ENCODE measurements around the gene PCDHGB3. TPM values are rescaled to one million over a fixed set of nuclear protein-coding genes. Genes with fewer than 3 reads are reported as not detected.

The PCDHGB3 gene
- 0.29 TPM for polyA plus RNA-seq (2013, experiment 1 of 2)
- polyA plus RNA-seq (2013, experiment 2 of 2) = 0.15 TPM

- no CpG with 5 or more reads among the region's 32 CpGs for WGBS (ENCODE audit: extremely low coverage, insufficient coverage, low lambda C conversion rate)
- Histone ChIP-seq H3K4me1 (ENCODE audit: control insufficient read depth, low read depth, low read length) (no peaks in the 10 kb centered on the region), H3K18ac (ENCODE audit: low read length) (no peak within 1 kb of the TSS), H2BK5ac (ENCODE audit: low read length) (no peak within 1 kb of the TSS), H2AK5ac (ENCODE audit: low read length) (no peak within 1 kb of the TSS), H3K79me2 (ENCODE audit: control insufficient read depth, insufficient read depth, low read length) (no peaks in the 10 kb centered on the region), H3K4me2 (ENCODE audit: low read length) (no peak within 1 kb of the TSS), H3K27ac (ENCODE audit: low read depth, low read length) (no peak within 1 kb of the TSS), H3K23ac (ENCODE audit: low read length) (no peak within 1 kb of the TSS), H4K8ac (ENCODE audit: low read depth, low read length) (no peak within 1 kb of the TSS), H4K5ac (ENCODE audit: low read length) (no peak within 1 kb of the TSS), H3K4ac (ENCODE audit: low read depth, low read length) (no peak within 1 kb of the TSS), H2BK120ac (ENCODE audit: low read depth, low read length) (no peak within 1 kb of the TSS), H3K36me3 (ENCODE audit: control insufficient read depth, insufficient read depth, low read length) (no peaks in the 10 kb centered on the region), H3K79me1 (ENCODE audit: low read length) (no peaks in the 10 kb centered on the region), H3K9ac (ENCODE audit: low read length) (no peak within 1 kb of the TSS), H3K27me3 (ENCODE audit: insufficient read depth, low read length, poor library complexity) (no peaks in the 10 kb centered on the region), H3K4me3 (ENCODE audit: low read length) (no peak within 1 kb of the TSS), H3K56ac (ENCODE audit: low read length) (no peak within 1 kb of the TSS), H2BK15ac (replicated peaks; ENCODE audit: low read depth) (no peak within 1 kb of the TSS)
- no peak for DNase-seq
Observed at GRCh38 chr5:141369994-141370848, at the start of gene PCDHGB3. Gene PCDHGB3, plus strand, starts transcription at chr5:141370242. Its CDS starts 153 bp downstream, at chr5:141370395.

DNA sequence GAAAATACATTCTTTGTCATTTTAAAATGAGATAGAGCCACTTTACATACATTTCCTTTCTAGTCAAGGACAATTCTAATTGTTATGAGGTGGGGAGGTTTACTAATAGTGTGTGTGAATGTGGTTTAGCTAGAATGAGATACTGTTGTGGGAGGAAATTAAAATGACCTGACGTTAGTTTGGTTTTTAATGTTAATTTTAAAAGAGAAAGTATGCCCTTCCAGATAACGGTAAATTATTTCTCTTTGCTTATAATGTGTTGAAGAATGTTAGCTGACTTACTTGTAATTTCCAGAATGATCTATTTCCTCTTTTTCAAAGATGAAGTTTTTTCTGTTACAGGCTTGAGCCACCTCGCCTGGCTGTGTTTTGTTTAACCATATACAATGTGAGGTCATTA, 47.8 kb upstream of the PCDHGB3 start:
- H3K4me2 ChIP-seq (ENCODE audit: low read length) = no peak overlapping the region
- no peak for DNase-seq
- no peaks in the 10 kb centered on the region for H3K27me3 ChIP-seq (ENCODE audit: insufficient read depth, low read length, poor library complexity)
- H2AK5ac ChIP-seq (ENCODE audit: low read length) = no peak overlapping the region
- H2BK120ac ChIP-seq (ENCODE audit: low read depth, low read length) = no peak overlapping the region
- H3K4me3 ChIP-seq (ENCODE audit: low read length) = no peak overlapping the region
- no peak overlapping the region for H3K18ac ChIP-seq (ENCODE audit: low read length)
- no peak overlapping the region for H2BK5ac ChIP-seq (ENCODE audit: low read length)
- no peak overlapping the region for H3K23ac ChIP-seq (ENCODE audit: low read length)
- 100% methylated on average over 2 of the region's 3 CpGs for WGBS (ENCODE audit: extremely low coverage, insufficient coverage, low lambda C conversion rate)
- peaks cover 10% of the 10 kb centered on the region for H3K79me1 ChIP-seq (ENCODE audit: low read length)
- peaks cover 19% of the 10 kb centered on the region for H3K79me2 ChIP-seq (ENCODE audit: control insufficient read depth, insufficient read depth, low read length)
- H4K5ac ChIP-seq (ENCODE audit: low read length) = no peak overlapping the region
- H4K8ac ChIP-seq (ENCODE audit: low read depth, low read length) = no peak overlapping the region
- no peak overlapping the region for H3K9ac ChIP-seq (ENCODE audit: low read length)
- H3K27ac ChIP-seq (ENCODE audit: low read depth, low read length) = no peak overlapping the region
- peaks cover 4% of the 10 kb centered on the region for H3K36me3 ChIP-seq (ENCODE audit: control insufficient read depth, insufficient read depth, low read length)
- no peak overlapping the region for H3K56ac ChIP-seq (ENCODE audit: low read length)
- no peak overlapping the region for H2BK15ac ChIP-seq (replicated peaks; ENCODE audit: low read depth)
- no peak overlapping the region for H3K4ac ChIP-seq (ENCODE audit: low read depth, low read length)
- H3K4me1 ChIP-seq (ENCODE audit: control insufficient read depth, low read depth, low read length) = no peaks in the 10 kb centered on the region

DNA sequence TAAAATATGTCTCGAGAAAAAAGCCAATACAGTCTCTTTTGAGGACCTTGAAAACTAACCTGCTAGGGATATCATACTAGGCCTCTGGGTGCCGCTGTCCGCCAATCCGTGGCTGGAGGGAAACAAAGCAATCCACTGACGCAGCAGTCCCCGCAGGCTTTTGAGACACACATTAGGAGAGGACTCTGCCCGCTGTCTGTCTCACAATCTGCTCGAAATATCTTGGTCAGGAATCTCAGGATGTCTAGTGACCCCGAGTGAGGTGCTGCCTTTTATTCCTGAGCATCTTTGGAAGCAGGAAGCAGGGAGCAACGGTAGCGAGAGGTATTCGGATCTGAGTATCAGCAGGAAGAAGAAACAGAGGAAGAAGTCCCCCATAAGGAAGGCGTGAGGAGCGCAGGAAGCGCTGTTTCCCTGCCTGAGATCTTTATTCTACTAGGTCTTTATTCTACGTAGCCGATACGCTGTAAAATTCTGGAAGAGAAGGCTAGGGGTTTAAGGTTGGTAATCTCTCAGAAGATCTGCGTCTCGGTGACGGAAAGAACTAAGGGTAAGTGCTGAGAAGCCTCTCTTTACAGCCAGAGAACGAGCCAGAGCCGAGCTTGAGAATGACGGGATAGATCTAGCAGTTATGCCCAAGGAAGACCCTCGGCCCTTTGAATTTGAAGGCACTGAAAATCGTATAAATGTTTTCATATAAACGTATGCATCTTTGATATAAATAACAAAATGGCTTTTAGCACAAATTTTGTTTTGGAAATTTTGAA, 43.8 kb upstream of the PCDHGB3 start:
- Histone ChIP-seq H3K23ac (ENCODE audit: low read length) (no peak overlapping the region), H3K79me2 (ENCODE audit: control insufficient read depth, insufficient read depth, low read length) (no peaks in the 10 kb centered on the region), H3K4me3 (ENCODE audit: low read length) (peak overlapping the region; percentile 21), H3K4me1 (ENCODE audit: control insufficient read depth, low read depth, low read length) (no peaks in the 10 kb centered on the region), H3K56ac (ENCODE audit: low read length) (peak overlapping the region; percentile 90), H3K36me3 (ENCODE audit: control insufficient read depth, insufficient read depth, low read length) (no peaks in the 10 kb centered on the region), H3K4ac (ENCODE audit: low read depth, low read length) (no peak overlapping the region), H3K27me3 (ENCODE audit: insufficient read depth, low read length, poor library complexity) (no peaks in the 10 kb centered on the region), H4K5ac (ENCODE audit: low read length) (peak overlapping the region; percentile 50), H3K27ac (ENCODE audit: low read depth, low read length) (no peak overlapping the region), H3K9ac (ENCODE audit: low read length) (peak overlapping the region; percentile 71), H4K8ac (ENCODE audit: low read depth, low read length) (no peak overlapping the region), H2BK15ac (replicated peaks; ENCODE audit: low read depth) (no peak overlapping the region), H2AK5ac (ENCODE audit: low read length) (no peak overlapping the region), H2BK120ac (ENCODE audit: low read depth, low read length) (no peak overlapping the region), H3K18ac (ENCODE audit: low read length) (no peak overlapping the region), H3K79me1 (ENCODE audit: low read length) (no peaks in the 10 kb centered on the region), H3K4me2 (ENCODE audit: low read length) (peak overlapping the region; percentile 78), H2BK5ac (ENCODE audit: low read length) (peak overlapping the region; percentile 55)
- WGBS (ENCODE audit: extremely low coverage, insufficient coverage, low lambda C conversion rate) = no CpG with 5 or more reads among the region's 27 CpGs
- peak; percentile 88 for DNase-seq

DNA sequence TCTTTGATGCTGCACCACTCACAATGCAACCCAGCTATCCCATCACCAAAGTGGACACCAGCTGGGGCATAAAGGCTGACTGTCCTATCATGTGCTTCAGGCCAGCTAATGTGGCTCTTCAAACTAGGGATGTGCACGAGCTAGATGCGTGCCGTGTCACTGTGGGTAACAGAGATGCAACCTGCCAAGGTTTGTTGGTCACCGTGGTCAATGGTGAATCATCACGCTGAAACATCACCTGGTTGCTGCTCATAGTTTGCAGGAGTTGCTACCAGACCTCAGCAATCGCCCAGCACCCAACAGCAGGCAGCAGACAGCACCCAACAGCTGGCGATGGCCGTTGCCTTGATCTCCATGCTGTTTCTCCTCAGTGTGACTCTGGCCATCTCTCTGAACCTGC, 41.8 kb upstream of the PCDHGB3 start:
- no peak overlapping the region for H3K27ac ChIP-seq (ENCODE audit: low read depth, low read length)
- no peak for DNase-seq
- no peak overlapping the region for H4K5ac ChIP-seq (ENCODE audit: low read length)
- no peaks in the 10 kb centered on the region for H3K79me2 ChIP-seq (ENCODE audit: control insufficient read depth, insufficient read depth, low read length)
- H3K79me1 ChIP-seq (ENCODE audit: low read length) = no peaks in the 10 kb centered on the region
- H3K4me2 ChIP-seq (ENCODE audit: low read length) = no peak overlapping the region
- H2AK5ac ChIP-seq (ENCODE audit: low read length) = no peak overlapping the region
- no peak overlapping the region for H2BK120ac ChIP-seq (ENCODE audit: low read depth, low read length)
- no peak overlapping the region for H3K18ac ChIP-seq (ENCODE audit: low read length)
- H3K9ac ChIP-seq (ENCODE audit: low read length) = no peak overlapping the region
- no peaks in the 10 kb centered on the region for H3K4me1 ChIP-seq (ENCODE audit: control insufficient read depth, low read depth, low read length)
- no peak overlapping the region for H3K4me3 ChIP-seq (ENCODE audit: low read length)
- H3K27me3 ChIP-seq (ENCODE audit: insufficient read depth, low read length, poor library complexity) = no peaks in the 10 kb centered on the region
- no peaks in the 10 kb centered on the region for H3K36me3 ChIP-seq (ENCODE audit: control insufficient read depth, insufficient read depth, low read length)
- no peak overlapping the region for H3K56ac ChIP-seq (ENCODE audit: low read length)
- WGBS (ENCODE audit: extremely low coverage, insufficient coverage, low lambda C conversion rate) = no CpG with 5 or more reads among the region's 8 CpGs
- H2BK15ac ChIP-seq (replicated peaks; ENCODE audit: low read depth) = no peak overlapping the region
- no peak overlapping the region for H3K4ac ChIP-seq (ENCODE audit: low read depth, low read length)
- no peak overlapping the region for H4K8ac ChIP-seq (ENCODE audit: low read depth, low read length)
- H3K23ac ChIP-seq (ENCODE audit: low read length) = no peak overlapping the region
- H2BK5ac ChIP-seq (ENCODE audit: low read length) = no peak overlapping the region

DNA sequence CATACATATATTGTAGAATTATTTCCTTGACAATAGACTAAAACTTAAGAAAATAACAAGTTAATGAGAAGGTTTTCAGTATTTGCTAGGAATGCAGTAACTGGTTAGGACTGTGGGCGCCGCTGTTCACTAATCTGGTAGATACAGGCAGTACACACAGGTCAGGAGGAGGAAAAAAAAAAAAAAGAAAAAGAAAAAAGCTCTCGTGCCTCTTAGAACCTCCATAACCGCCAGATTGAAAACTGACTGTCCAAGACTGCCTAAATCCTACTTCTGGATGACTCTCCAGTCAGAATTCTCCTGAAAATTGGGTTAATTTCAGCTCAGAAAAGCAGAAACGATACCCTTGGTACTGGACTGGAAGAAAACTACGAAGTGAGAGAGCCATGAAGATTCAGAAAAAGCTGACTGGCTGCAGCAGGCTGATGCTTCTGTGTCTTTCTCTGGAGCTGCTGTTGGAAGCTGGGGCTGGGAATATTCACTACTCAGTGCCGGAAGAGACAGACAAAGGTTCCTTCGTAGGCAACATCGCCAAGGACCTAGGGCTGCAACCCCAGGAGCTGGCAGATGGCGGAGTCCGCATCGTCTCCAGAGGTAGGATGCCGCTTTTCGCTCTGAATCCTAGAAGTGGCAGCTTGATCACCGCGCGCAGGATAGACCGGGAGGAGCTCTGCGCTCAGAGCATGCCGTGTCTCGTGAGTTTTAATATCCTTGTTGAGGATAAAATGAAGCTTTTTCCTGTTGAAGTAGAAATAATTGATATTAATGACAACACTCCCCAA, 39.6 kb upstream of the PCDHGB3 start, which contains the start of gene PCDHGA1:
TSS of gene PCDHGA1 (plus strand) at position 216 of the 782 bp plus-strand sequence.
- no peaks in the 10 kb centered on the region for H3K4me1 ChIP-seq (ENCODE audit: control insufficient read depth, low read depth, low read length)
- H3K4me3 ChIP-seq (ENCODE audit: low read length) = no peak within 1 kb of the TSS
- H3K27ac ChIP-seq (ENCODE audit: low read depth, low read length) = no peak within 1 kb of the TSS
- no peak within 1 kb of the TSS for H3K56ac ChIP-seq (ENCODE audit: low read length)
- no peaks in the 10 kb centered on the region for H3K27me3 ChIP-seq (ENCODE audit: insufficient read depth, low read length, poor library complexity)
- H2BK120ac ChIP-seq (ENCODE audit: low read depth, low read length) = no peak within 1 kb of the TSS
- no peak within 1 kb of the TSS for H3K4ac ChIP-seq (ENCODE audit: low read depth, low read length)
- H3K79me1 ChIP-seq (ENCODE audit: low read length) = no peaks in the 10 kb centered on the region
- no peak within 1 kb of the TSS for H3K9ac ChIP-seq (ENCODE audit: low read length)
- no peak within 1 kb of the TSS for H3K23ac ChIP-seq (ENCODE audit: low read length)
- no peak within 1 kb of the TSS for H3K18ac ChIP-seq (ENCODE audit: low read length)
- H2BK15ac ChIP-seq (replicated peaks; ENCODE audit: low read depth) = no peak within 1 kb of the TSS
- no peak within 1 kb of the TSS for H4K8ac ChIP-seq (ENCODE audit: low read depth, low read length)
- no peak within 1 kb of the TSS for H2BK5ac ChIP-seq (ENCODE audit: low read length)
- H3K79me2 ChIP-seq (ENCODE audit: control insufficient read depth, insufficient read depth, low read length) = no peaks in the 10 kb centered on the region
- whole genome bisulfite sequencing (ENCODE audit: extremely low coverage, insufficient coverage, low lambda C conversion rate) = no CpG with 5 or more reads among the region's 21 CpGs
- DNase-seq = peak; percentile 26
- no peak within 1 kb of the TSS for H4K5ac ChIP-seq (ENCODE audit: low read length)
- H2AK5ac ChIP-seq (ENCODE audit: low read length) = no peak within 1 kb of the TSS
- H3K4me2 ChIP-seq (ENCODE audit: low read length) = no peak within 1 kb of the TSS
- no peaks in the 10 kb centered on the region for H3K36me3 ChIP-seq (ENCODE audit: control insufficient read depth, insufficient read depth, low read length)

All from mesendoderm (in vitro differentiated cells).